Activated T-helper 1 cell treated with anti-CD3 and anti-CD28 coated beads, Interleukin-2, amount 50 U/mL, for 16 hours (primary cell): ENCODE data around the gene C1QTNF6.
A peak's percentile ranks its signal among the peaks of the same experiment; 100 is the strongest.
"Not testable (repeated sequence)": the region's sequence is repeated elsewhere in the genome, so short reads cannot be mapped to it uniquely, and the experiment has no call there.

Source experiments
- DNase-seq, 2 donors: peaks; one replicate each; pipeline ENCODE4 v3.0.0-alpha.2; 2020; ENCODE audit warnings: low read depth in 1 of 2, low spot score in 1 of 2

Gene C1QTNF6

GRCh38 chr22:37207981-37208380 lies 19.9 kb upstream of the C1QTNF6 start:
- no peak for DNase-seq

DNA sequence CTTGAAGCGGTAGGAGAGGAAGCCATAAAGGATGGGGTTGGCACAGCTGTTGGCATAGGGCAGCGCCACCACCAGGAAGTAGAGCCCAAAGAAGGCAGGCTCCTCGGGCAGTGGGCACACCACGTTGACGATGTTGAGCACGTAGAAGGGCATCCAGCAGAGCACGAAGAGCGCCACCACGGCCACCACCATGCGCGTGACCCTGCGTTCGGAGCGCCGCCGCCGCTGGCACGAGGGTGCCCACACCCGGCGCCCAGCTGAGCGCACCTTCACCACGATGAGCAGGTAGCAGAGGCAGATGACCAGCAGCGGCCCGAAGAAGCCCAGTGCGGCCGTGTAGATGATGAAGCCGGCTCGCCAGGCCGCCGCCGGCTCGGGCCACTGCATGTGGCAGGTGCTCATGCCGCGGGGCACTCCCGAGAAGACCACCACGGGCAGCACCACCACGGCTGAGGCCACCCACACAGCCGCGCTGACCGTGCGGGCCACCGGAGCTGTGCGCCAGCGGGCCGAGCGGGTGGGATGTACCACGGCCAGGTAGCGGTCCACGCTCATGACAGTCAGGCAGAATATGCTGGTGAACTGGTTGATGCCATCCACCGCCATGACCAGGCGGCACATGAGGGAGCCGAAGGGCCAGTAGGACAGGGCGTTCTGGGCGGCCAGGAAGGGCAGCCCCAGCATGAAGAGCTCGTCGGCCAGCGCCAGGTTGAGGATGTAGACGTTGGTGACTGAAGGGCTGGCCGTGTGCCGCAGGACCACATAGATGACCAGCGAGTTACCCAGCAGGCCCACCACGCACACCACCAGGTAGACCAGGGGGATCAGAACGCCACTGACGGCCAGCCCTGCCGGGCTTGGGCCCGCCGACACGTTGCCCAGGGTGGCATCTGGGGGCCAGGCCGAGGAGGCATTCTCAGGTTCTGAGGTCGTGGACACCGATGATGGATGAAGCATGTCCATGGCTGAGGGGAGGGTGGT lies 19.1 kb upstream of the C1QTNF6 start:
- DNase-seq = no peak

- no peak for DNase-seq
Measured at GRCh38 chr22:37206118-37206840, 18.2 kb upstream of the C1QTNF6 start.

DNA sequence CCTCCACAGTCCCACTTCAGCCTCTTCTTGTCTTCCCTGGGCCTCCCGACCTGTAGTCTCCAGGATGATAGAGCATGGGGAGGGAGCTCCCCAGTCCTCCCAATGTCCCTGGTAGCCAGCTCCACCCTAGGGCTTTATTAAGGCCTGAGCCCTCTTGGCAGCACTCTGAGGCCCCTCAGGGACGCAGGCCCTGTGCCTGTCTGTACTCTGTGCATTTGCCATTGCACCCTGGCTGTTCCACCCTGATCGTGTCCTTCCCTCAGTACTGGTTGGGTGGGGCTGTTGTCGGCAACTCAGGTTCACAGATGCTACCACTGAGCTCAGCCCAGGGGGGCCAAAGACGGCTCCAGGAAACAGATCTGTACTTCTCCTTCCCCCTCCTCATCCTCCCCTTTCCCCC lies 17.0 kb upstream of the C1QTNF6 start:
- no peak for DNase-seq

DNA sequence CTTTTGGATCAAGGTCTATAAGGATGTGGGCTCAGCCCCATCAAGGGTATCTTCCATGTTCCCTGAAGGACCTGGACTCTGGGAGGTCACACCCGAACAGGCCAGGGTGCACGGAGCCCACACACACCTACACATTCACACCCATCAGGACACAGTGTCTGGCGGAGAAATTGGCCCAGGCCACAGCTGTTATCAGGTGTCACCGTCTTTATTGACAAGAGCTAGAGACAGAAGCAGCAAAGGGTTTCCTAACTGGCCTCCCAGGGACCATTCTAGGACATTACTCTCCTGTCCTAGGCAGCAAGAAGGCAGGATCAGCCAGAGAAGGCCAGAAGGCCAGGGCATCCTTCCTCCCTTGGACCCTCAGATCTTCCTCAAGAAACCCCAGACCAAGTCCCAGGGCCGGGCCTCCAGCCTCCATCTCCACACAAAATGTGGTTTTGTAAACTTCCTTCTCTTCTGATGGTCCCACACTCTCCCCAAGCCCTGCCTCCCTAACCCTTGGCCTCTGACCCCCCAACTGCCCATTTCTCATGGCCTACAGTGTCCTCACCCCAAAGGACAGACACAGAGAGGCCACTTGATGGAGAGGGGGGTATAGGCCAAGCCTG lies 16.1 kb upstream of the C1QTNF6 start:
- no peak for DNase-seq

- no peak for DNase-seq
Measured at GRCh38 chr22:37203354-37204044, 15.5 kb upstream of the C1QTNF6 start.

- no peak for DNase-seq
Measured at GRCh38 chr22:37202716-37203115, 14.7 kb upstream of the C1QTNF6 start.

- no peak for DNase-seq
Measured at GRCh38 chr22:37202001-37202555, 14.0 kb upstream of the C1QTNF6 start.

DNA sequence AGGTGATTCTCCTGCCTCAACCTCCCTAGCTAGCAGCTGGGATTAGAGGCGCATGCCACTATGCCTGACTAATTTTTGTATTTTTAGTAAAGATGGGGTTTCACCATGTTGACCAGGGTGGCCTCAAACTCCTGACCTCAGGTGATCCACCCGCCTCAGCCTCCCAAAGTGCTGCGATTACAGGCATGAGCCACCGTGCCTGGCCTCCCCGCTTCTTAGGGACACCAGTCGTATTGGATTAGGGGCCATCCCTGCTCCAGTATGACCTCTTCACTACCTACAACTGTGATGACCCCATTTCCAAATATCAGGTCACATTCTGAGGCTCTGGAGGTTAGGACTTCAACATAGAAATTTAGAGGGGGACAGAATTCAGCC lies 13.4 kb upstream of the C1QTNF6 start:
- not testable (repeated sequence) for DNase-seq

GRCh38 chr22:37199760-37200108 lies 11.7 kb upstream of the C1QTNF6 start:
- no peak for DNase-seq

DNA sequence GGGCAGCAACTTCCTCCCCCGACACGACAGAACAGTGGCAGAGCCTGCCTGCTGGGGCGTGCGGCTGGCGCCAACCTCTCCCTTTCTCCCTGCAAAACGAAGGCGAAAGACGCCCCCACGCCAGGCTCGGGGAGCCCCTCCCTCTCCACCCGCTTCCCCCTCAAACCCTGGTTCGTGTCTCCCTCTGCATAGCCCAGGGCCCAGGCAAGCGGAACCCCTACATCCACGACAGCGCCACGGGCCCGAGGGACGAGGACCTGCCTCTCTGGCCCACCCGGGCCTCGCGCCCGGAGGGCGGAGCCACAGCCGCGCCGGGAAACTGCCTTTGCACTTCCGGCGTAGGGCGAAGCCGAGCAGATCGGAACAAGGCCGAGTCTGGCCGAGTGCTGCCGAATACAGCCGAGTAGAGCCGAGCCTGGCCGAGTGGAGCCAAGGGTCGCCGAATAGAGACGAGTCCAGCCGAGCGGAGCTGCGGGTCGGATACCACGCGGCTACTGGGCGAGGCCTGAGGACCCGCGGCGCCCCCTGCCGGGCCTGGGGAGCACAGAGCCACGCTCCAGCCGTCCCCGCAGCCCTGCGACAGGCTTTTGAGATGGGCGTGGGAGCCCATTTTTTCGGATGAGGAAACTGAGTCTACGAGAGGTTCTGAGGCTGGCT lies 11.2 kb upstream of the C1QTNF6 start:
- peak; percentile 99 for DNase-seq

DNA sequence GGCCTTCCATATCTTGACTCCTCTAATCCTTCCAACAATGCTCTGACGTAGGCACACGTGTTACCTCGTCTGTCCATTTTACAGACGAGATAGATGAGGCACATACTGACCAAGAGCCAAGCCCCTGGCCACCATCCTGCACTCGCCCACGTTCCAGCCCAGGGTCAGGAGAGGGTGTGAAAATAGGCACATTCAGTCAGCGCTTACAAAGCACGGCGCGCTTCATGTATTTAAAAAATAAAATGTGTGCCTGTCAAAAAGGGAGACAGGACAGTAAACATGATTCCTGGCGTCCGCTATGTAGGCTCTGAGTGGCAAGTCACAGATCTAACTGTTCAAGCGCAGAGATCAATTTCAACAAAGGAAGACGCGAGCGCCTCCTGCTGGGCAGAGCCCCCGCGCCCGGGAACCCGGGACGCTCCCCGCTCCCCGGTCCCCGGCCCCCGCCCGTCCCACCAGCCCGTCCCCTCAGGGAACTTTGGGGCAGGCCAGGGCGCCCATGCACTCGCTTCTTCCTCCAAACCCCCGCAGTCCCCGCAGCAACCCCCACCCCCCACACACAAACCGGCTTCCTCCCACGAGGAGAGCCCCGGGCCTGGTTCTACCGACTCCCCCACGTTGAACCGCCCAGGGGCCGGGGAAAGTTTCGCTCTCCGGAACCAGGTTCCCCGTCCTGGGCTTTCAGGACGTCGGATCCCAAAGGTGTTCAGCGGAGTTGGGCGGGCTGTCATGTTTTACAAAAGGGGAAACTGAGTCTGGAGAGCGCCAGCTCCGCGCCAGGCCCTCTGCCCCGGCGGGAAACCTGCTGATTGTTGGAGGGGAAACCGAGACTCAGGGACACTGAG lies 10.4 kb upstream of the C1QTNF6 start:
- DNase-seq = peak; percentile 85 to 92

DNA sequence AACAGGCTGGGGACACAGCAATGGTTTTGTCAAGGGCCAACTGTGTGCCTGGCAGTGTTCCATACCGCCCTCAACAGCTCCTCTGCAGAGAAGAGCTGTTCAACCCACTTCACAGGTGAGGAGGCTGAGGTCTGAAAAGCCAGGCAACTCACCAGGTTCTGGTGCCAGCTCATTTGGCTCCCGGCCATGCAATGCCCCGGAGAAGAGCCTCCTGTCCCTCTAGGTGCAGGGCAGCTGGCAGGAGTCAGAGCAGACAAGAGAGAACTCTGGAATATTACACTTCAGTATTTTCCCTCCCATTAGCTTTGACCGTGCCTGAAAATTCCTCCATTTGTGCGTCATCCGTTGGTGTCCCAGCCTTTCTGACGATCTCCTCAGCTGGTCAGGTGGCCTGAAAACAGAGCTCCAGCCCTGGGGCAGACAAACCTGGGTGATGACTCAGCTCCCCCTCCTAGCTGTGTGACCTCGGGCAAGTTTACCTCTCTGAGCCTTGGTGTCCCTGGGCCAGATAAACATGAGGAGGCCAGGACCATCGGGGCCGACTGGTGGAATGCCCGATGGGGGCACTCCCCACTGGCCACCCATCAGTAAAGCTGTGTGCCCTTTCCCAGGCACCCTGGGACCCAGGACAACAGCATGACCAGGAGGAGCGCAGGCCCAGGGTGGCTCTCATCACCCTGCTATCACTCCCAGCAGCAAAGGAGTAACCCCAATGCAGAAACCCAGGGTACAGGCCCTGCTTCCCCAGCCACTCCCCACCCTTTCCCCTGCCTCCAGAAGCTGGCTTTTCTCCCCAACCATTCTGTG lies 9.6 kb upstream of the C1QTNF6 start:
- DNase-seq = no peak

- no peak for DNase-seq
Measured at GRCh38 chr22:37196539-37197450, 8.7 kb upstream of the C1QTNF6 start.

DNA sequence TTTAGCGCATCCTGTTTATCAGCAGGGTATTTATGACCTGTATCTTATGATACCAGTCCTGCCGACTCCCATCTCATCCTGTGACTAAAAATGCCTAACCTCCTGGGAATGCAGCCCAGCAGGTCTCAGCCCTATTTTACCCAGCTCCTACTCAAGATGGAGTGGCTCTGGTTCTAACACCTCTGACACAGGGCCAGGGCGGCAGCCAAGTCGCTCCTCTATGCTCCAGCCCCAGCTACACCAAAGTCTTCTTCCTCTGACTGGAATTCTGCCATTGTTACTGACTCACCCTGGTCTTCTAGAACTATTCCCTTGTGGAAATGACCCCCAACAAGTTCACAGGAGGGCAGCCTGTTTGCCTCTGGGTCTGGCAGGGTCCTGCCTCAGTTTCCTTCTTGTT lies 7.9 kb upstream of the C1QTNF6 start:
- no peak for DNase-seq

GRCh38 chr22:37194750-37195149 lies 6.7 kb upstream of the C1QTNF6 start:
- no peak for DNase-seq

GRCh38 chr22:37193629-37194191 lies 5.7 kb upstream of the C1QTNF6 start:
- DNase-seq = no peak
